Neutrophil (primary cell): Measurements from ENCODE around the gene PIK3R6.

Source experiments
- H3K27ac ChIP-seq: fragments of 200-600 bp; sonication (generic); 2 replicates; pipeline ENCODE4 v1.5.1; 2016; ENCODE audit warnings: mild to moderate bottlenecking, moderate library complexity
- H3K27me3 ChIP-seq: fragments of 200-600 bp; sonication (generic); 2 replicates; pipeline ENCODE4 v1.6.0; 2016; ENCODE audit warnings: mild to moderate bottlenecking
- H3K36me3 ChIP-seq: fragments of 200-600 bp; sonication (generic); 2 replicates; pipeline ENCODE4 v1.5.1; 2017
- H3K4me1 ChIP-seq, 2 experiments: fragments of 200-600 bp in 1 of 2; sonication (generic) in 1 of 2; 1 replicate in 1 of 2; 2 replicates in 1 of 2; pipeline versions ENCODE4 v1.5.1 to v1.6.1; 2013 to 2016; ENCODE audit warnings: low read depth in 1 of 2, low read length in 1 of 2, mild to moderate bottlenecking in 1 of 2, moderate library complexity in 1 of 2; ENCODE audit not compliant: control insufficient read depth in 1 of 2, insufficient read depth in 1 of 2
- H3K4me3 ChIP-seq, 2 experiments: fragments of 200-600 bp in 1 of 2; sonication (generic) in 1 of 2; 1 replicate in 1 of 2; 2 replicates in 1 of 2; pipeline ENCODE4 v1.5.1; 2013 to 2016; ENCODE audit warnings: low read depth in 1 of 2, low read length in 1 of 2, mild to moderate bottlenecking in 1 of 2, moderate library complexity in 1 of 2
- H3K9me3 ChIP-seq: fragments of 200-600 bp; sonication (generic); 2 replicates; pipeline ENCODE4 v1.5.1; 2016
- CTCF ChIP-seq: fragments of 200-600 bp; sonication (generic); IDR thresholded peaks from 2 replicates; pipeline ENCODE4 v1.5.1; 2016; ENCODE audit warnings: antibody characterized with exemption

PIK3R6 gene

DNA sequence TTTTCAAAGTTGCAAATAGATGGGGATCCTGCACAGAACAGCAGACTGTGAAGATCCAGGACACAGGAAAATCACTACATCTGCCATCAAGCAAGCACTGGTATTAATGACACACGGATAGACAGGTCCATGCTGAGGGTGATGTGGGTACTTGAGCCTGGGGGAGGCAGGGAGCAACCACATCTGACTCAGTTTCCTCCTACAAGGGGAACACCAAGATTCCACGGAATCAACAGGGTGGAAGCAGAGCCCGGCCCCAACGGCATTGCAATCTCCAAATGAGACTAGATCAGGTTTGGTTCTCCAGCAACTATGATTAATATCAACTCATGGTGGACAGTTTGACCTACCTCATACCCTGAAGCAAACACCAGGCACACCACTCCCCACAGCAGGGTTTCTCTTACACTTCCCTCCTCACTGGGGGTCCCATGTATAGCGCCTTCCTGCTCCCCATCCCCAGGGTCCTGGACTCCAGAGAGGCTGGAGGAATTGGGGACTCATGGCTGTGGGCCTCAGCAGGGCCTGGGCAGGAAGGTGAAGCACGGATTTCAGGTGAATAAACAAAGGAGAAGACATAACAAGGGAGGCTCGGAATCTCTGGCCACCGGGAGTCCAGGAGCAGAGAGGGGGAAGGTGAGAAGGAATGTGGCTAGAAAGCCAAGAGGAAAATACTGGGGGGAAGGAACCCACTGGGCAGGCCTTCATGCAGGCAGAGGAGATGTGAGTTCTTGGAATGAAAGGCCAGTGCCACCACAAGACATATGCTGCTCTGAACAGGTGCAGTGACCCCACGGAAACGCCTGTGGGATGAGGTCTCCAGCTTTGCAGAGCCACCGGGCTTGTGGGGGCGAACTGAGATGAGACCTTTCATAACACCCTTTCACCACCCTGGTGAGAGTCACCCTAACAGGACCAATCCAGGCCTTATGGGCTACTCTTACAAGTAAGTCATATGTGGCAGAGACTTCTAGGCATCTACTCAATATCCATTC lies 29.5 kb upstream of the PIK3R6 start:
- Histone ChIP-seq H3K36me3 (peaks cover 100% of the 10 kb centered on the region), H3K9me3 (no peaks in the 10 kb centered on the region), H3K4me3 (no peak overlapping the region), H3K4me1 (peaks cover 32% of the 10 kb centered on the region in 2 experiments), H3K27me3 (no peaks in the 10 kb centered on the region), H3K27ac (peak overlapping the region; percentile 74)
- TF ChIP-seq CTCF: no peak

GRCh38 chr17:8896087-8896486 lies 28.6 kb upstream of the PIK3R6 start:
- Histone ChIP-seq H3K27ac (peak overlapping the region; percentile 16), H3K4me3 (no peak overlapping the region), H3K27me3 (no peaks in the 10 kb centered on the region), H3K9me3 (no peaks in the 10 kb centered on the region), H3K36me3 (peaks cover 99% of the 10 kb centered on the region), H3K4me1 (peaks cover 32% of the 10 kb centered on the region in 2 experiments)
- TF ChIP-seq CTCF: no peak

DNA sequence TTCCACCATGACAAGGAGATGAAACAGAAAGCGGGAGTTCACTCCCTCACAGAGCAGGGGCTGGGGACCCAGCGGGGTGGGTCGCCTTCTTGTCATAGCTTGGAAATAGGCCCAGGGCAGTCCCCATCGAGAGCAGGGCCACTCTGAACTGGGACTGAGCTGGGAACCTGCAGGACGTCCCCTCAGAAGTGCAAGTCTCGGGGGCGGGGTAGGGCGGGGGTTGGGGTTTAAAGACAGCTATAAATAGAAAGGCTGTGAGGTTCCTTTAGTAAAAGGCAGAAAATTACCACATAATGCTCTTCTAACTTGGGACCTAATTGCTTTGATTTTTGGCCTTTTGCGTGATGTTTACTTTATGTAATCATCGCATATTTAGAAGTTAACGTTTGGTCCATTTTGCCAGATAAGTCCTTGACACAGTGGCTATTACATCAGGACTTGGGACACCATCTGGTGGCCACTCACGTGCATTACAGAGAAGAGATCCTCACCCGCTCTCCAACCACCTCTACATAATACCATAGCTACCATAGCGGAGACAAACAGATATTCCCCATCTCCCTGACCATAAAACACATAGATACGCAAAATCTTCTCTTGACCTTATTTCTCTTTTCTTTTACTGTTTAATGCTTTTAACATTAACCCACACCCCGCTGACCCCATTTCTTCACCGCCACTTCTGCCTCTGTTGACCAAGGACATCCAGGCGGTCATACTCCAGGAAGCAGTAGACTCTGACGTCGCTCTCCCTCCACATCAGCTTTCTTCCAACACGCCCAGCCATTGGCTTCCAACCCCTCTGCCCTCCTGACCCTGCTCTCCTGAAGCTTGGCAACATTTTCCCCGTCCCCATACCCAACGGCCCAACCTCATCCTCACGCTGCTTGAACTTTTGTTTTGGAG lies 27.5 kb upstream of the PIK3R6 start:
- peak overlapping the region; percentile 16 for H3K27ac ChIP-seq
- no peaks in the 10 kb centered on the region for H3K9me3 ChIP-seq
- peaks cover 32% of the 10 kb centered on the region in 2 experiments for H3K4me1 ChIP-seq
- H3K36me3 ChIP-seq: peaks cover 99% of the 10 kb centered on the region
- H3K4me3 ChIP-seq: no peak overlapping the region
- peak; percentile 62 for TF ChIP-seq CTCF
- H3K27me3 ChIP-seq: no peaks in the 10 kb centered on the region

DNA sequence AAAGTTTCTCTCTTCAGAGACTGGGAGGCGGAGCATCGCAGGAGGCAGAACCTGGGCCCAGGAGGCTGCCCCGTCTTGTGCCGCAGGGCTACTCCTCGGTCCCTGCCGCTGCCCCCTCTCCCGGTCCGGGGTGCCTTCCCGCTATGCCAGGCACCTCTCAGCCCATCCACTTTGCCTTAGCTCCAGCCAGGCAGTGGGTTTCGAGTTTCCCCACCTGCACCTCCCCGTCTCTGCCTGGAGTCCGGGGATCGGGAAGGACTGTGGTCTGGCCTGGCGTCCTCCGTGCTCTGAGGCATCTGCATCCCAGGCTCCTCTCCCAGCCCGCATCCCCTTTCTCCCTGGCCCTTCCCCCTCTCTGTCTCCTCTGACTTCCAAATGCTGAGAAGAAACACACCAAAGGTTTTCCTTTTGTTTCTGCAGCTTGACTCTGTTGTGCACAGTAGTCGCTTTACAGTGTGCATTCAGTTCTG lies 26.8 kb upstream of the PIK3R6 start:
- H3K36me3 ChIP-seq: peaks cover 99% of the 10 kb centered on the region
- H3K4me3 ChIP-seq: no peak overlapping the region
- no peaks in the 10 kb centered on the region for H3K27me3 ChIP-seq
- no peak for TF ChIP-seq CTCF
- no peaks in the 10 kb centered on the region for H3K9me3 ChIP-seq
- H3K4me1 ChIP-seq: peaks cover 28 to 29% of the 10 kb centered on the region in 2 experiments
- H3K27ac ChIP-seq: peak overlapping the region; percentile 61

DNA sequence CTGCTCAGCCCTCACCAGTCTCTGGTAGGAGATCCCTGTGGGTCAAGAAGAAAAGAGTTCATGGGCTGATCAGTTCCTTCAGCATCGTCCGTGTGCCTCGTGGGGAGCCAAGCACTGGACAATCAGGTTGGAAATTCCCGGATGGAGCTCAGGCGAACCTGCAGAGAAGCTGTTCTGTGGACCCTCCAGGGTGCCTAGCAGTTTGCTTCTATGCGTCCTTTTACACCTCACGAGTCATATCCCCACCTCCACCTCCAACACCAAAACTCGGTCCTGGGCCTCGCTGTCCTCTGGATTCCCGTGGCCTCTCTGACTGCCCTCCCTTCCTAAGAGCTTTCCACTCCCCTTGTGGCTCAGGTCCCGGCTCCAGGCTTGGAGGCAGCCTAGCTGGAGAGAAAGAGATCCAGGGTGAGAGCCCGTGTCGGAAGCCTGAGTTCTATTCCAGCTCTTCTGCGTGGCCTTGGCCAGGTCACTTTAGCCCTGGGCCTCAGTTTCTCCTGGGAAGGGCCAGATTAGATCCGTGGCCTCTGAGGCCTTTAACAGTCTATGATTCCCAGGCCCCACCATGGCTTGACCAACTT lies 26.2 kb upstream of the PIK3R6 start:
- Histone ChIP-seq H3K27ac (peak overlapping the region; percentile 61), H3K4me1 (peaks cover 23 to 24% of the 10 kb centered on the region in 2 experiments), H3K27me3 (no peaks in the 10 kb centered on the region), H3K36me3 (peaks cover 99% of the 10 kb centered on the region), H3K4me3 (no peak overlapping the region), H3K9me3 (no peaks in the 10 kb centered on the region)
- TF ChIP-seq CTCF: no peak
